WTC11 (cell line): ENCODE results near the gene CSTPP1.

ENCODE experiments used
- ATF1 ChIP-seq: sonication (generic); formaldehyde crosslinking; IDR thresholded peaks from 2 replicates; pipeline ENCODE4 v1.8.1; 2023; ENCODE audit warnings: mild to moderate bottlenecking, moderate library complexity, missing genetic modification reagents
- TCF7 ChIP-seq: sonication (generic); formaldehyde crosslinking; IDR thresholded peaks from 2 replicates; pipeline ENCODE4 v1.8.0; 2022; ENCODE audit warnings: mild to moderate bottlenecking, low read depth, missing genetic modification reagents, moderate library complexity
- ZNF121 ChIP-seq: sonication (generic); formaldehyde crosslinking; IDR thresholded peaks from 2 replicates; pipeline ENCODE4 v1.8.0; 2023; ENCODE audit warnings: missing genetic modification reagents
- TF ChIP-seq, protein P1 (sequence below): fragments of 200-600 bp; IDR thresholded peaks from 2 replicates; pipeline ENCODE4 v1.8.0; 2022; ENCODE audit warnings: antibody characterized with exemption
- TF ChIP-seq, protein P2 (sequence below): sonication (generic); formaldehyde crosslinking; IDR thresholded peaks from 2 replicates; pipeline ENCODE4 v1.8.0; 2023; ENCODE audit warnings: missing genetic modification reagents

DNA sequence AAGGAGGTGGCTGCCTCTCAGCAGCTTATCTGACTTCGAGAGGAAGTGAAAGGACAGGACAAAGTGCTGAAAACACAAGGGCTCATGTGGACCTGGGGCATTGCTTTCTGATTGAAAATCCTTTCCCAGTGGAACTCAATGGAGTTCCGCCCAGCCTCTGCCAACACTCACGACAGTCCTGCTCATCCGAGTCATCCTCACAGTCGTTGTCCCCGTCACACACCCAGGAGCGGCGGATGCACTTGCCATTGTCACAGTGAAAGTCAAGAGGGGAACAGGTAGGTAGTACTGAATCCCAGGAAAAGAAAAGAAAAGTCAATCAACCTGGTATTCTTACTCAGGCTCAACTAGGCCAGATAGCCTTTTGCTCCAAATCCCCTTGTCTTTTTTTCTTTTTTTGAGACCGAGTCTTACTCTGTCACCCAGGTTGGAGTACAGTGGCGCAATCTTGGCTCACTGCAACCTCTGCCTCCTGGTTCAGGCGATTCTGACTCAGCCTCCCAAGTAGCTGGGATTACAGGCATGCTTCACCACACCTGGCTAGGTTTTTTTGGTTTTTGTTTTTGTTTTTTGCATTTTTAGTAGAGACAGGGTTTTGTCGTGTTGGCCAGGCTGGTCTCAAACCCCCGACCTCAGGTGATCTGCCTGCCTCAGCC lies 36.3 kb upstream of the CSTPP1 start:
- no peak for TF ChIP-seq ATF1 (CRISPR knock-in tag)
- TF ChIP-seq, protein P1, sequence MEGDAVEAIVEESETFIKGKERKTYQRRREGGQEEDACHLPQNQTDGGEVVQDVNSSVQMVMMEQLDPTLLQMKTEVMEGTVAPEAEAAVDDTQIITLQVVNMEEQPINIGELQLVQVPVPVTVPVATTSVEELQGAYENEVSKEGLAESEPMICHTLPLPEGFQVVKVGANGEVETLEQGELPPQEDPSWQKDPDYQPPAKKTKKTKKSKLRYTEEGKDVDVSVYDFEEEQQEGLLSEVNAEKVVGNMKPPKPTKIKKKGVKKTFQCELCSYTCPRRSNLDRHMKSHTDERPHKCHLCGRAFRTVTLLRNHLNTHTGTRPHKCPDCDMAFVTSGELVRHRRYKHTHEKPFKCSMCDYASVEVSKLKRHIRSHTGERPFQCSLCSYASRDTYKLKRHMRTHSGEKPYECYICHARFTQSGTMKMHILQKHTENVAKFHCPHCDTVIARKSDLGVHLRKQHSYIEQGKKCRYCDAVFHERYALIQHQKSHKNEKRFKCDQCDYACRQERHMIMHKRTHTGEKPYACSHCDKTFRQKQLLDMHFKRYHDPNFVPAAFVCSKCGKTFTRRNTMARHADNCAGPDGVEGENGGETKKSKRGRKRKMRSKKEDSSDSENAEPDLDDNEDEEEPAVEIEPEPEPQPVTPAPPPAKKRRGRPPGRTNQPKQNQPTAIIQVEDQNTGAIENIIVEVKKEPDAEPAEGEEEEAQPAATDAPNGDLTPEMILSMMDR: no peak
- no peak for TF ChIP-seq TCF7
- TF ChIP-seq, protein P2, sequence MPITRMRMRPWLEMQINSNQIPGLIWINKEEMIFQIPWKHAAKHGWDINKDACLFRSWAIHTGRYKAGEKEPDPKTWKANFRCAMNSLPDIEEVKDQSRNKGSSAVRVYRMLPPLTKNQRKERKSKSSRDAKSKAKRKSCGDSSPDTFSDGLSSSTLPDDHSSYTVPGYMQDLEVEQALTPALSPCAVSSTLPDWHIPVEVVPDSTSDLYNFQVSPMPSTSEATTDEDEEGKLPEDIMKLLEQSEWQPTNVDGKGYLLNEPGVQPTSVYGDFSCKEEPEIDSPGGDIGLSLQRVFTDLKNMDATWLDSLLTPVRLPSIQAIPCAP: no peak
- TF ChIP-seq ZNF121 (CRISPR knock-in tag): no peak
